Endothelial cell of umbilical vein (primary cell): Measurements from ENCODE around the gene SLC25A21. TPM values are rescaled to one million over a fixed set of nuclear protein-coding genes. Genes with fewer than 3 reads are reported as not detected.

Experiments used
- BruUV-seq: library from RNA; stranded (reverse); fragments of 400-500 nt; replicated peaks from 2 replicates; lab custom pipeline; 2021; lab: Mats Ljungman, UMichigan
- CTCF ChIA-PET: fragments of 300-600, 350-600 bp; sonication (Branson Sonifier 250); formaldehyde crosslinking; loops from one replicate; lab custom pipeline; 2021; ENCODE audit warnings: antibody characterized with exemption, inconsistent platforms; lab: Charles Lee
- POLR2A ChIA-PET: fragments of 300-600, 350-600 bp; sonication (Branson Sonifier 250); formaldehyde crosslinking; loops from one replicate; lab custom pipeline; 2021; ENCODE audit warnings: antibody characterized with exemption, inconsistent platforms; lab: Charles Lee
- DNase-seq: peaks from one replicate; pipeline ENCODE4 v3.0.0-alpha.2; 2011; ENCODE audit warnings: low read depth, low spot score
- FAIRE-seq: peaks from 2 replicates; lab custom pipeline; 2011; peaks lifted over from hg19 to GRCh38; lab: Jason Lieb, UNC
- H2AFZ ChIP-seq: 2 replicates; pipeline ENCODE4 v1.6.0; 2012; ENCODE audit warnings: low read depth, low read length, control low read depth, inconsistent platforms
- H3K27ac ChIP-seq: 2 replicates; pipeline ENCODE4 v1.5.1; 2011; ENCODE audit warnings: low read depth, mild to moderate bottlenecking, control low read depth, low read length, moderate library complexity; ENCODE audit not compliant: insufficient read depth
- H3K27me3 ChIP-seq, 2 experiments: 2 replicates each; pipeline versions ENCODE4 v1.6.0 to v1.6.1; 2011; ENCODE audit warnings: low read length in 2 of 2, mixed read lengths in 1 of 2; ENCODE audit not compliant: control insufficient read depth in 2 of 2, insufficient read depth in 2 of 2
- H3K36me3 ChIP-seq, 2 experiments: 2 replicates in 1 of 2; 3 replicates in 1 of 2; pipeline ENCODE4 v1.5.1; 2011; ENCODE audit warnings: low read length in 2 of 2, mild to moderate bottlenecking in 1 of 2, moderate library complexity in 1 of 2; ENCODE audit not compliant: control insufficient read depth in 2 of 2, insufficient read depth in 2 of 2; ENCODE audit errors: extremely low read depth in 1 of 2
- H3K4me1 ChIP-seq: 3 replicates; pipeline ENCODE4 v1.5.1; 2011; ENCODE audit warnings: mild to moderate bottlenecking, low read length; ENCODE audit not compliant: control insufficient read depth, insufficient read depth; ENCODE audit errors: extremely low read depth
- H3K4me2 ChIP-seq: 2 replicates; pipeline ENCODE4 v1.6.1; 2011; ENCODE audit warnings: low read length, control low read depth, mixed read lengths; ENCODE audit not compliant: insufficient read depth
- H3K4me3 ChIP-seq, 3 experiments: fragments of 200-600 bp in 1 of 3; sonication (generic), shearing (Covaris generic) in 1 of 3; replicated peaks in 1 of 3; 2 replicates each; pipeline ENCODE4 v1.5.1; 2011 to 2016; ENCODE audit warnings: control low read depth in 3 of 3, low read length in 3 of 3, mild to moderate bottlenecking in 2 of 3, inconsistent platforms in 1 of 3, low read depth in 1 of 3, moderate library complexity in 1 of 3; ENCODE audit not compliant: insufficient read depth in 1 of 3
- H3K79me2 ChIP-seq: 2 replicates; pipeline ENCODE4 v1.6.0; 2012; ENCODE audit warnings: low read length, inconsistent platforms; ENCODE audit not compliant: control insufficient read depth, insufficient read depth
- H3K9ac ChIP-seq: replicated peaks from 2 replicates; pipeline ENCODE3; 2011; ENCODE audit warnings: low read length, control low read depth; ENCODE audit not compliant: insufficient read depth; ENCODE audit errors: extremely low read depth
- H3K9me1 ChIP-seq: replicated peaks from 3 replicates; pipeline ENCODE4 v1.6.0; 2011; ENCODE audit warnings: mild to moderate bottlenecking, low read length; ENCODE audit not compliant: control insufficient read depth, insufficient read depth; ENCODE audit errors: extremely low read depth
- H3K9me3 ChIP-seq: replicated peaks from 2 replicates; pipeline ENCODE4 v1.5.1; 2012; ENCODE audit warnings: low read length, inconsistent platforms; ENCODE audit not compliant: control insufficient read depth, insufficient read depth
- H4K20me1 ChIP-seq: replicated peaks from 2 replicates; pipeline ENCODE3; 2011; ENCODE audit warnings: mild to moderate bottlenecking, low read length; ENCODE audit not compliant: control insufficient read depth, insufficient read depth; ENCODE audit errors: extremely low read depth
- EZH2 ChIP-seq: IDR thresholded peaks from 2 replicates; pipeline ENCODE4 v1.6.1; 2012; ENCODE audit warnings: borderline replicate concordance, low read depth, mild to moderate bottlenecking, moderate library complexity, low read length, inconsistent platforms; ENCODE audit not compliant: severe bottlenecking
- FOS ChIP-seq: IDR thresholded peaks from 2 replicates; pipeline ENCODE4 v1.6.1; 2011; ENCODE audit warnings: mild to moderate bottlenecking, low read length, moderate library complexity, borderline replicate concordance; ENCODE audit not compliant: insufficient read depth
- JUN ChIP-seq: IDR thresholded peaks from 2 replicates; pipeline ENCODE4 v1.6.1; 2011; ENCODE audit warnings: borderline replicate concordance, low read depth; ENCODE audit not compliant: insufficient read length, insufficient read depth
- MYC ChIP-seq: IDR thresholded peaks from one replicate; pipeline ENCODE4 v1.6.1; 2011; ENCODE audit warnings: mild to moderate bottlenecking, low read depth, low read length
- POLR2A ChIP-seq: IDR thresholded peaks from 2 replicates; pipeline ENCODE4 v1.6.1; 2012; ENCODE audit warnings: low read depth, mild to moderate bottlenecking, control low read depth, low read length
- POLR2AphosphoS5 ChIP-seq: IDR thresholded peaks from 2 replicates; pipeline ENCODE4 v1.6.1; 2012; ENCODE audit warnings: low read depth, mild to moderate bottlenecking, control low read depth, low read length, moderate library complexity; ENCODE audit not compliant: insufficient read depth
- dilution Hi-C: fragments of 300-500 bp; cut with MboI; formaldehyde crosslinking; loops from one replicate; pipeline ENCODE4 v1.15.0; 2019; ENCODE audit warnings: low sequenced_read_pairs; ENCODE audit not compliant: extremely low pct_ligation_motif_present
- intact Hi-C: fragments of 100-400 bp; cut with micrococcal nuclease; formaldehyde crosslinking; loops from one replicate; pipeline ENCODE4 v1.10.0; 2022
- polyA plus RNA-seq, 4 experiments: library from polyadenylated mRNA; depleted of rRNA in 3 of 4; stranded (reverse) in 3 of 4; unstranded in 1 of 4; fragments of >200 nt; gene quantifications; 2 replicates each; pipeline versions ENCODE4 v1.2.1 to v1.2.3, GENCODE V29; 2011 to 2012; ENCODE audit warnings: missing spikeins in 1 of 4
- total RNA-seq: library from RNA; stranded (reverse); gene quantifications from 2 replicates; pipeline ENCODE4 v1.2.3, GENCODE V29; 2021
- TF ChIP-seq, protein P1 (sequence below): IDR thresholded peaks from 2 replicates; pipeline ENCODE4 v1.6.1; 2011; ENCODE audit not compliant: insufficient read depth, insufficient read length

The SLC25A21 gene
- total and polyA plus RNA-seq, 2 donors (not counting 3 experiments of a cell fraction or from before 2014, with no cell fraction given), result 0.98 to 1.4 TPM

DNA sequence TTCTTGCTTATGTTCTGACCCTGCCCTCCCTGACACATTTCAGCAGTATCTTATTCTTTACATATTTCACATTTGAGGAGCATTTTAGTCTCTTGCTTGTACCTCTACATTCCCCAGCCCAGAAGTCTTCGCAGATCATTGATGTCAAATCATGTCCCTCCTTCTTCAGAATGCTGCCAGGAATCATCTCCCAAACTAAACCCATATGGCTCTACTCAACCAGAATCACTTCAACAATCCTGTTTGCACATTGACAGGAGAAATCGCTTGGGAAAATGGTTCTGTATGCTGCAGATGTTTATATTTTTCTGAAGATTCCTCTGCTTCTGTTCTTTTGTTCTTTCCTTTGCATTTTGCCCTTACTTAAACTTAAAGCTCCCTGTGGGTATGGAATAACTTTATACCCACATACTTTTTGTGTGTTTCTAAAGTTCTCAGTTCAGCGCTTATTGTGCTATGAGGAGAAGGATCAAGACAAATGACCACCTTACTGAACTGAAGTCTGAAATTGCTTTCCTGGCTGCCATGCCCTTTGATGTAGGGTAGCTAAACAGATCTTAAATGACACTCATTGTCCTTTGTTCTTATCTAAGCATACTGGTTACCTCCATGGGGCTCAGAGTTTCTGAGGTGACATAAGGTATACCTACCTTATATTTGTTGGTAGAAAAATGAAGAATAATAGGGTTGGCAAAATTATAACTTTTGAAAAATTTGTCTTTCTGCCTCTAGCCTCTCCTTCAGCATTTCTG, 134.6 kb downstream of the SLC25A21 start:
- intact Hi-C loops, result loop anchor here (2.0 to 5.0 kb wide), 2 partner anchors 56 to 79 kb away; no protein-coding TSS in a partner anchor
- Histone ChIP-seq H3K9me3 (no peaks in the 10 kb centered on the region), H3K9ac (no peak overlapping the region), H3K4me2 (no peak overlapping the region), H3K27me3 (no peaks in the 10 kb centered on the region), H3K4me3 (no peak overlapping the region), H3K36me3 (no peaks in the 10 kb centered on the region), H3K27ac (no peak overlapping the region), H3K9me1 (no peaks in the 10 kb centered on the region), H3K4me1 (peaks cover 28% of the 10 kb centered on the region), H4K20me1 (no peaks in the 10 kb centered on the region), H3K79me2 (no peaks in the 10 kb centered on the region), H2AFZ (no peak overlapping the region)
- TF ChIP-seq FOS, result no peak
- no peak for TF ChIP-seq MYC
- TF ChIP-seq POLR2AphosphoS5, result no peak
- no peak for TF ChIP-seq EZH2
- TF ChIP-seq POLR2A, result no peak
- TF ChIP-seq JUN, result no peak
- TF ChIP-seq, protein P1, sequence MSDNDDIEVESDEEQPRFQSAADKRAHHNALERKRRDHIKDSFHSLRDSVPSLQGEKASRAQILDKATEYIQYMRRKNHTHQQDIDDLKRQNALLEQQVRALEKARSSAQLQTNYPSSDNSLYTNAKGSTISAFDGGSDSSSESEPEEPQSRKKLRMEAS, result no peak
- DNase-seq, result no peak
- ChIA-PET CTCF (interaction anchor here (0.9 kb wide), 1 partner anchor 11 kb away, joined by 3 read pairs; no protein-coding TSS in a partner anchor), POLR2A (no interaction called here)
- dilution Hi-C loops, result no loop called here
- BruUV-seq, result no TSS peak
- no peak for FAIRE-seq
